ENCODE results near the gene SON.

SON gene

GRCh38 chr21:33552093-33552998, 9.5 kb downstream of the SON start:
- DNase-seq (ENCODE audit: low read depth in 2 of 2): no peak
- TF ChIP-seq, protein P1, sequence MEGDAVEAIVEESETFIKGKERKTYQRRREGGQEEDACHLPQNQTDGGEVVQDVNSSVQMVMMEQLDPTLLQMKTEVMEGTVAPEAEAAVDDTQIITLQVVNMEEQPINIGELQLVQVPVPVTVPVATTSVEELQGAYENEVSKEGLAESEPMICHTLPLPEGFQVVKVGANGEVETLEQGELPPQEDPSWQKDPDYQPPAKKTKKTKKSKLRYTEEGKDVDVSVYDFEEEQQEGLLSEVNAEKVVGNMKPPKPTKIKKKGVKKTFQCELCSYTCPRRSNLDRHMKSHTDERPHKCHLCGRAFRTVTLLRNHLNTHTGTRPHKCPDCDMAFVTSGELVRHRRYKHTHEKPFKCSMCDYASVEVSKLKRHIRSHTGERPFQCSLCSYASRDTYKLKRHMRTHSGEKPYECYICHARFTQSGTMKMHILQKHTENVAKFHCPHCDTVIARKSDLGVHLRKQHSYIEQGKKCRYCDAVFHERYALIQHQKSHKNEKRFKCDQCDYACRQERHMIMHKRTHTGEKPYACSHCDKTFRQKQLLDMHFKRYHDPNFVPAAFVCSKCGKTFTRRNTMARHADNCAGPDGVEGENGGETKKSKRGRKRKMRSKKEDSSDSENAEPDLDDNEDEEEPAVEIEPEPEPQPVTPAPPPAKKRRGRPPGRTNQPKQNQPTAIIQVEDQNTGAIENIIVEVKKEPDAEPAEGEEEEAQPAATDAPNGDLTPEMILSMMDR (IDR thresholded peaks at IDR 0.05; ENCODE audit: low read depth, low read length): no peak
- H3K4me3 ChIP-seq (replicated peaks in 1 of 2; ENCODE audit: low read depth in 2 of 2, low read length in 2 of 2): no peak overlapping the region

DNA sequence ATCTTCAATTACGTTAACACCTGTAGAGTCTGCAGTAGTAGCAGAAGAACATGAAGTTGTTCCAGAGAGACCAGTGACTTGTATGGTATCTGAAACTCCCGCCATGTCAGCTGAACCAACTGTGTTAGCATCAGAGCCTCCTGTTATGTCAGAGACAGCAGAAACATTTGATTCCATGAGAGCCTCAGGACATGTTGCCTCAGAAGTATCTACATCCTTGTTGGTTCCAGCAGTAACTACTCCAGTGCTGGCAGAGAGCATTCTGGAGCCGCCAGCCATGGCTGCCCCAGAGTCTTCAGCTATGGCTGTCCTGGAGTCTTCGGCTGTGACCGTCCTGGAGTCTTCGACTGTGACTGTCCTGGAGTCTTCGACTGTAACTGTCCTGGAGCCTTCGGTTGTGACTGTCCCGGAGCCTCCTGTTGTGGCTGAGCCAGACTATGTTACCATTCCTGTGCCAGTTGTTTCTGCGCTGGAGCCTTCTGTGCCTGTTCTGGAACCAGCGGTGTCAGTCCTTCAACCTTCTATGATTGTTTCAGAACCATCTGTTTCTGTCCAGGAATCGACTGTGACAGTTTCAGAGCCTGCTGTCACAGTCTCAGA, 10.3 kb downstream of the SON start:
- no peak for DNase-seq (ENCODE audit: low read depth in 2 of 2)
- TF ChIP-seq, protein P1 (IDR thresholded peaks at IDR 0.05; ENCODE audit: low read depth, low read length): no peak
- no peak overlapping the region for H3K4me3 ChIP-seq (replicated peaks in 1 of 2; ENCODE audit: low read depth in 2 of 2, low read length in 2 of 2)

GRCh38 chr21:33554236-33554981, 11.6 kb downstream of the SON start:
- no peak for DNase-seq (ENCODE audit: low read depth in 2 of 2)
- TF ChIP-seq, protein P1 (IDR thresholded peaks at IDR 0.05; ENCODE audit: low read depth, low read length): no peak
- no peak overlapping the region for H3K4me3 ChIP-seq (replicated peaks in 1 of 2; ENCODE audit: low read depth in 2 of 2, low read length in 2 of 2)

DNA sequence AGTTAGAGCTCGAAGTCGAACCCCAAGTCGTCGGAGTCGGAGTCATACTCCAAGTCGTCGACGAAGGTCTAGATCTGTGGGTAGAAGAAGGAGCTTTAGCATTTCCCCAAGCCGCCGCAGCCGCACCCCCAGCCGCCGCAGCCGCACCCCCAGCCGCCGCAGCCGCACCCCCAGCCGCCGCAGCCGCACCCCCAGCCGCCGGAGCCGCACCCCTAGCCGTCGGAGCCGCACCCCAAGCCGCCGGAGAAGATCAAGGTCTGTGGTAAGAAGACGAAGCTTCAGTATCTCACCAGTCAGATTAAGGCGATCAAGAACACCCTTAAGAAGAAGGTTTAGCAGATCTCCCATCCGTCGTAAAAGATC, 12.1 kb downstream of the SON start:
- no peak overlapping the region for H3K4me3 ChIP-seq (replicated peaks in 1 of 2; ENCODE audit: low read depth in 2 of 2, low read length in 2 of 2)
- DNase-seq (ENCODE audit: low read depth in 2 of 2): no peak
- TF ChIP-seq, protein P1 (IDR thresholded peaks at IDR 0.05; ENCODE audit: low read depth, low read length): no peak

DNA sequence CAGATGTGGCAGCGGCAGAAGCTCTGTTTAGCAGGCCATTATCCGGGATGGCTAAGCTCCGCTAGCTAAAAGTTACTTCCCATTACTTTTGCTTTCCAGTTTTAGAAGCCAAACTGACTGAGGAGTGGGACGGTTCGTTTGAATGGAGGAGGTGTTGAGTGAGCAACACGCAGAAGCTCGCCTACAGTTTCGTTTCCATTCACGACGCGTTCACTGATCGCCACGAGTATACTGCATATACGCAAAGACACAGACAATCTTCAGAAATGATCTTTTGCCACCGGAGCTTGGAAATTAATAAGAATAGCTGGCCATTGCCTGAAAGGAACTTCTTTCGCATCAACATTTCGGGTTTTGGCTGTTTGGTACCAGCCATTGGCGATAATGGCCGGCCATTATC, 14.6 kb downstream of the SON start:
- H3K4me3 ChIP-seq (replicated peaks in 1 of 2; ENCODE audit: low read depth in 2 of 2, low read length in 2 of 2): no peak overlapping the region
- TF ChIP-seq, protein P1 (IDR thresholded peaks at IDR 0.05; ENCODE audit: low read depth, low read length): no peak
- no peak for DNase-seq (ENCODE audit: low read depth in 2 of 2)

DNA sequence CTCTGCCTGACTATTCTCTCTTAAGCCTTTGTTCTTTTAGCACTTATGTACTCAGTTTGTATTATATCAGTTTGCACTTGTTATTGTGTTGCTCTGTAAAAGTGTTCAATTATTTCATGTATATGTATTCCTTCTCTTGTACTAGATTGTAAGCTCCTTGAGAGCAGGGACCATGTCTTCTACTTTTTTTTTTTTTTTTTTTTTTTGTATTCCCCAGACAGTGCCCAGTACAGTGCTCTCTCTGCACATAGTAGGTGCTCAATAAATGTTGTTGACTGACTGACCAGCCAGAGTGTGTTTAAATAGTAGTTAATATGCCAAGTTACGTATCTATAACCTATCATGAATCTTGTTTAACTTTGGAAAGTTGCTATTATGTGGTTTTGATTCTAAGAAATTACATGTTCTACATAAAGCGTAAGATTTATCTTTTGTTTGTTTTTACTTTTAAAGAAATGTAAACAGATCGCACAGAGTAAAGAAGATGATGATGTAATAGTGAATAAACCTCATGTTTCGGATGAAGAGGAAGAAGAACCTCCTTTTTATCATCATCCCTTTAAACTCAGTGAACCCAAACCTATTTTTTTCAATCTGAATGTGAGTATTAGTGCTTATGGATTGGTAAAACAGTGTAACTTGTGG, 16.1 kb downstream of the SON start:
- no peak for DNase-seq (ENCODE audit: low read depth in 2 of 2)
- no peak overlapping the region for H3K4me3 ChIP-seq (replicated peaks in 1 of 2; ENCODE audit: low read depth in 2 of 2, low read length in 2 of 2)

More for the DNA sequence above, 16.1 kb downstream of the SON start:
- TF ChIP-seq, protein P1 (IDR thresholded peaks at IDR 0.05; ENCODE audit: low read depth, low read length): no peak
